K562 (cell line): ENCODE data around the gene BHLHE40. TPM values are rescaled to one million over a fixed set of nuclear protein-coding genes. Genes with fewer than 3 reads are reported as not detected.

ENCODE experiments used
- CAMTA2 ChIP-seq: fragments of 250-450 bp; sonication (Bioruptor Pico); conservative IDR thresholded peaks from 2 replicates; pipeline ENCODE4 v1.5.1; 2022
- CTBP1 ChIP-seq: fragments of 450-650 bp; IDR thresholded peaks from 2 replicates; pipeline ENCODE4 v1.6.1; 2016; ENCODE audit warnings: borderline replicate concordance
- DDX20 ChIP-seq: fragments of 450-650 bp; IDR thresholded peaks from 2 replicates; pipeline ENCODE4 v1.6.1; 2016; ENCODE audit warnings: missing genetic modification characterization, low read depth, mild to moderate bottlenecking, missing compliant biosample characterization, moderate library complexity
- GMEB1 ChIP-seq: fragments of 250-450 bp; sonication (Bioruptor Pico); IDR thresholded peaks from 2 replicates; pipeline ENCODE4 v1.4.0; 2020; ENCODE audit warnings: mild to moderate bottlenecking
- HCFC1 ChIP-seq: IDR thresholded peaks from 2 replicates; pipeline ENCODE4 v1.6.1; 2012; ENCODE audit warnings: low read depth, low read length, improper control_type of control experiment
- LARP7 ChIP-seq: fragments of 450-650 bp; IDR thresholded peaks from 2 replicates; pipeline ENCODE4 v1.6.1; 2016
- MYC ChIP-seq, 2 experiments: fragments of 250-450 bp in 1 of 2; sonication (Bioruptor Pico) in 1 of 2; IDR thresholded peaks; 2 replicates each; pipeline versions ENCODE4 v1.5.1 to v1.6.1; 2012 to 2021; ENCODE audit warnings: low read depth in 2 of 2, borderline replicate concordance in 1 of 2, improper control_type of control experiment in 1 of 2, low read length in 1 of 2, mild to moderate bottlenecking in 1 of 2, moderate library complexity in 1 of 2
- SNRNP70 ChIP-seq: fragments of 200-400 bp; formaldehyde crosslinking; optimal IDR thresholded peaks from 2 replicates; pipeline ENCODE3; 2017; ENCODE audit warnings: low read depth, low read length
- TOE1 ChIP-seq, 2 experiments: fragments of 450-650 bp in 1 of 2; sonication (generic) in 1 of 2; formaldehyde crosslinking in 1 of 2; IDR thresholded peaks; 2 replicates each; pipeline versions ENCODE4 v1.7.1 to v1.8.0; 2016 to 2022; ENCODE audit warnings: borderline replicate concordance in 2 of 2, mild to moderate bottlenecking in 2 of 2, antibody characterized with exemption in 1 of 2, inconsistent platforms in 1 of 2, low read depth in 1 of 2, missing genetic modification reagents in 1 of 2, moderate library complexity in 1 of 2
- TRIM28 ChIP-seq: fragments of 450-650 bp; IDR thresholded peaks from 2 replicates; pipeline ENCODE4 v1.6.1; 2017
- U2AF1 ChIP-seq: fragments of 200-400 bp; formaldehyde crosslinking; optimal IDR thresholded peaks from 2 replicates; pipeline ENCODE3; 2017; ENCODE audit warnings: mild to moderate bottlenecking, low read depth, low read length, moderate library complexity
- XRCC3 ChIP-seq: fragments of 450-650 bp; IDR thresholded peaks from 2 replicates; pipeline ENCODE4 v1.6.1; 2017; ENCODE audit warnings: mild to moderate bottlenecking, moderate library complexity
- YBX1 ChIP-seq: fragments of 450-650 bp; IDR thresholded peaks from 2 replicates; pipeline ENCODE4 v1.7.1; 2016; ENCODE audit warnings: mild to moderate bottlenecking
- ZFP91 ChIP-seq: sonication (generic); formaldehyde crosslinking; IDR thresholded peaks from 2 replicates; pipeline ENCODE4 v1.8.0; 2022; ENCODE audit warnings: mild to moderate bottlenecking, missing genetic modification reagents
- ZNF24 ChIP-seq: fragments of 450-650 bp; IDR thresholded peaks from 2 replicates; pipeline ENCODE4 v1.6.1; 2016
- ZNF407 ChIP-seq: fragments of 450-650 bp; IDR thresholded peaks from 2 replicates; pipeline ENCODE4 v1.6.1; 2016; ENCODE audit warnings: low read depth
- ZZZ3 ChIP-seq: fragments of 450-650 bp; IDR thresholded peaks from 2 replicates; pipeline ENCODE4 v1.6.1; 2016; ENCODE audit warnings: antibody characterized with exemption, mild to moderate bottlenecking, moderate library complexity
- polyA plus RNA-seq, 8 experiments: library from polyadenylated mRNA; depleted of rRNA in 4 of 8; stranded (reverse) in 5 of 8; unstranded in 3 of 8; fragments of >200 nt; fragmentation: Nextera tagmentation in 2 of 8; fragmentation: Illumina TruSeq in 1 of 8; extraction: Ambion mirVana in 2 of 8; extraction: Trizol in 1 of 8; gene quantifications; 2 replicates each; pipeline versions ENCODE4 v1.2.1 to v1.2.3, GENCODE V29; 2011 to 2014; ENCODE audit warnings: inconsistent platforms in 1 of 8, missing spikeins in 1 of 8
- total RNA-seq, 7 experiments: library from RNA; depleted of rRNA in 6 of 7; stranded (reverse); fragments of >200 nt in 6 of 7; fragmentation: Illumina TruSeq in 2 of 7; extraction: Trizol in 2 of 7; gene quantifications; 2 replicates each; pipeline versions ENCODE4 v1.2.1 to v1.2.3, GENCODE V29; 2011 to 2021; ENCODE audit warnings: low replicate concordance in 1 of 7

BHLHE40 gene
- total and polyA plus RNA-seq, 9 of the 15 experiments (the other 6 are each of a cell fraction or from before 2014, with no cell fraction given), result 12.0 to 83.9 (median 31.4) TPM

- TF ChIP-seq TOE1 (IDR thresholded peaks at IDR 0.05; ENCODE audit: borderline replicate concordance) (no peak), TOE1 (CRISPR knock-in tag; IDR thresholded peaks at IDR 0.05; ENCODE audit: borderline replicate concordance, low read depth) (no peak), U2AF1 (no peak), ZNF24 (no peak), CAMTA2 (CRISPR knock-in tag) (no peak), ZFP91 (CRISPR knock-in tag) (no peak), SNRNP70 (no peak), HCFC1 (no peak), TRIM28 (no peak), ZNF407 (no peak), LARP7 (no peak), DDX20 (tag) (peak; percentile 50; the same call in 1 of the 2 replicates), MYC (IDR thresholded peaks at IDR 0.05; ENCODE audit: low read depth, low read length) (peak; percentile 75), MYC (CRISPR knock-in tag; IDR thresholded peaks at IDR 0.05; ENCODE audit: borderline replicate concordance, low read depth) (peak; percentile 62; the same call in 1 of the 2 replicates), ZZZ3 (no peak), GMEB1 (no peak), XRCC3 (no peak), CTBP1 (peak; percentile 89; the same call in 1 of the 2 replicates), YBX1 (no peak)
Observed at GRCh38 chr3:4999531-5000184, 20.4 kb downstream of the BHLHE40 start (continued).
